NCI-H2107 treated with DMSO at 0.1 percent for 48 hours (cell line): ENCODE measurements around the gene ALLC.
"Not testable (repeated sequence)": the region's sequence is repeated elsewhere in the genome, so short reads cannot be mapped to it uniquely, and the experiment has no call there.

ENCODE experiments used
- DNase-seq: peaks from one replicate; lab custom pipeline; 2025; ENCODE audit not compliant: unreplicated experiment; lab: John Stamatoyannopoulos, UW

The ALLC gene

DNA sequence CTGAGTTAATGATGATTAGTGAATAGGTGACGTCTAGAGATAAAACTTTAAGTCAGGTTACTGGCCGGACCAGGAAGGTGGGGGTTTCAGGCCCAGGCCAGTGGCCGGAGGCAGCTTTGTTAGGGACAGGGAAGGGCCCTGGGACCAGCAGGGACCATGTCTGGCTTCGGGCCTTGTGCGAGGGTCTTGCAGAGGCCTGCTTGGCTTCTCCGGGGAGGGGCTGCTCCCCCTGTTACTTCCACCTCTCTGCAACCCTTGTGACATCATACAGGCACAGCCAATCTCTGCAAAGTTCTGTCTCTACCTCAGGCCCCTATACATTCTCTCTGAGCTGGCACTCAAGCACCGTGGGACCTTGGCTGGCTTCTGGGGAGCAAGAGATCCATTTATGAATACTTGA, at the start of gene ALLC:
Gene ALLC (plus strand): TSS at position 320 of the 400 bp plus-strand sequence. CDS start 12,958 bp downstream, outside the sequence.
- no peak for DNase-seq

DNA sequence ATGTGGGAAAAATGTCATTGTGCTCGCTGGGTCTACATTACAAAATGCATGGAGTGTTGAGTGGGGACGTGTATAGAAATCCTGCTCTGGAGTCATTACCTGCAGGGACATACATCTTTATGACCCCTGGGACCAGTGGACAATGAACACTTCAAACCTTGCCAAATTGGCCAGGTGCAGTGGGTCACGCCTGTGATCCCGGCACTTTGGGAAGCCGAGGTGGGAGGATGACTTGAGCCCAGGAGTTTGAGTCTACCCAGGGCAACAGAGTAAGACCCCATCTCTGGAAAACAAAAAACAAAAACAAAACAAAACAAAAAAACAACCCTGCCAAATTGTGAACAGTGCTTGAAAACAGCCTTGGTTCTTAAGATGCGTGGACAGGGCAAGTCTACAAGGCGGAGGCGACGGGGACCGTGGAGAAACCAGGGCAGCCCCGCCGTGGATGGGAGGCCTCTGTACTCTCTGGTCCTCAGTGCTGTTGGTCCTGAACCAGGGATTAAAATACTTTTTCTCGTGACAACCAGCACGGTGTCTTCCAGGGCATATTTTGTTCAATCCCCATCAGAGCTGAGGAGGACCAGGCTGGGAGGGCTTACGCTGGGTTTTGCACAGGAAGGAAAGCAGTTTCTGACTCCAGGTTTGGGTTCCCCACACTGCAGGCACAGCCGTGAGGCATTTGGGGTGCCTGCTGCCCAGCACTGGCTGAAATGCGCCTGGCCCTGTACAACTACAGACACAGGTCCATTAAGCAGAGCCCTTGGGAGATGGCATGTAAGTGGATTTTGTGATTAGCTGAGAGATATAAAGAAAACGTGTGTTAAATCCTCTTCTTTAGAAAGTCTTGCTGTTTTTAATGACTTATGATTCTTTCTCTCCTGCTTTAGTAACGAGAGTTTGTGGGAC, 49.4 kb upstream of the ALLC start:
- no peak for DNase-seq

DNA sequence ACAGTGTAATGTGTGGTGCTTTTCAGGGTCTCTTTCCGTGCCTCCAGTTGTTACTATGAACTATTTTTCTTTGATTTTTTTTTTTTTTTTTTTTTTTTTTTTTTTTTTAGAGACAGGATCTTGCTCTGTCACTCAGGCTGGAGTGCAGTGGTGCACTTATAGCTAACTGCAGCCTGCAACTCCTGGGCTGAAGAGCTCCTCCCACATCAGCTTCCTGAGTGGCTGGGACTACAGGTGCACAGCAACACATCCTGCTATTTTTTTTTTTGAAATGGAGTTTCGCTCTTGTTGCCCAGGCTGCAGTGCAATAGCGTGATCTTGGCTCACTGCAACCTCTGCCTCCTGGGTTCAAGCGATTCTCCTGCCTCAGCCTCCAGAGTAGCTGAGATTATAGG, 48.7 kb upstream of the ALLC start:
- DNase-seq: peak; percentile 52

- DNase-seq: no peak
Measured at GRCh38 chr2:3610415-3610814, 47.6 kb upstream of the ALLC start.

GRCh38 chr2:3610881-3611505, 47.0 kb upstream of the ALLC start:
- DNase-seq: no peak

DNA sequence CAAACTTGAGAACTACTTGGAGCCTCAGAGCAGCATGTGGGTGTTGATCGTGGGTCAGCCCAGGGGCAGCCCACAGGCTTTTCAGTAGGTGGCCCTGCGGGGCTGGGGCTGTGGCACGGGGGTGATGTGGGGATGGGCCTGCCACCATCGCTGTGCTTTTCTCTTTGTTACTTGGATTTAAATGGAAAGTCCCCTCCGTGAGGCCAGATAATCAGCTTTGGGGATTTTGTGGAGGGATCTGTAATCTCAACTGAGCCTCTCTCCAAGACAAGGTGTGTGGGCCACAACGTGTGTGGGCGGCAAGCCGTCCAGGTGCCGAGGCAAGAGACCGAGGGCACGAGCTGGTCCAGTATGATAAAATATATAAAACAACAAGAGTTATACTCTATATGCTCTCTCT, 46.4 kb upstream of the ALLC start:
- DNase-seq: no peak

- no peak for DNase-seq
Measured at GRCh38 chr2:3612639-3613523, 45.1 kb upstream of the ALLC start.

GRCh38 chr2:3613524-3613905, 44.5 kb upstream of the ALLC start:
- no peak for DNase-seq

GRCh38 chr2:3614743-3615142, 43.3 kb upstream of the ALLC start:
- not testable (repeated sequence) for DNase-seq

DNA sequence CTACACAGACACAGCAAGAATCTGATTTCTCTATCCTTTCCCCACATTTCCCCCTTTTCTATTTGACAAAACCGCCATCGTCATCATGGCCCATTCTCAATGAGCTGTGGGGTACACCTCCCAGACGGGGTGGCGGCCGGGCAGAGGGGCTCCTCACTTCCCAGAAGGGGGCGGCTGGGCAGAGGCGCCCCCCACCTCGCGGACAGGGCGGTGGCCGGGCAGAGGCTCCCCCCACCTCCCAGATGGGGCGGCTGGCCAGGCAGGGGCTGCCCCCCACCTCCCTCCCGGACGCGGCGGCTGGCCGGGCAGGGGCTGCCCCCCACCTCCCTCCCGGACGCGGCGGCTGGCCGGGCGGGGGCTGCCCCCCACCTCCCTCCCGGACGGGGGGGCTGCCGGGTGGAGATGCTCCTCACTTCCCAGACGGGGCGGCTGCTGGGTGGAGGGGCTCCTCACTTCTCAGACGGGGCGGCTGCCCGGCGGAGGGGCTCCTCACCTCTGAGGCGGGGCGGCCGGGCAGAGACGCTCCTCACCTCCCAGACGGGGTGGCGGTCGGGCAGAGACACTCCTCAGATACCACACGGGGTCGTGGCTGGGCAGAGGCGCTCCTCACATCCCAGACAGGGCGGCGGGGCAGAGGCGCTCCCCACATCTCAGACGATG, 42.3 kb upstream of the ALLC start:
- DNase-seq: not testable (repeated sequence)

GRCh38 chr2:3616435-3617197, 41.4 kb upstream of the ALLC start:
- DNase-seq: not testable (repeated sequence)

- DNase-seq: no peak
Measured at GRCh38 chr2:3617198-3617890, 40.7 kb upstream of the ALLC start.

- DNase-seq: no peak
Measured at GRCh38 chr2:3618367-3618766, 39.6 kb upstream of the ALLC start.

DNA sequence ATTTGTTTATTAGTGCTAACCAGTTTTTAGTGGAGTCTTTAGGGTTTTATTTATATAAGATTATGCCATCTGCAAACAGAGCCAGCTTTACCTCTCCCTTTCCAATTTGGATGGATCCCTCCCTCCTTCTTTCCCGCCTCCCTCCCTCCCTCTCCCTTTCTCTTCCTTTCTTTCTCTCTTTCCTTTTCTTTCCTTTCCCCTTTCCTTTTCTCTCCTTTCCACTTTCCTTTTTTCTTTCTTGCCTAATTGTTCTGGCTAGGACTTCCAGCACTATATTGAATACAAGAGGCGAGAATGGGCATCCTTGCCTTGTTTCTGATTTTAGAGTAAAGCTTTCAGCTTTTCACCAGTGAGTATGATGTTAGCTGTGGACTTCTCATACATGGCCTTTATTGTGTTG, 39.0 kb upstream of the ALLC start:
- DNase-seq: no peak

DNA sequence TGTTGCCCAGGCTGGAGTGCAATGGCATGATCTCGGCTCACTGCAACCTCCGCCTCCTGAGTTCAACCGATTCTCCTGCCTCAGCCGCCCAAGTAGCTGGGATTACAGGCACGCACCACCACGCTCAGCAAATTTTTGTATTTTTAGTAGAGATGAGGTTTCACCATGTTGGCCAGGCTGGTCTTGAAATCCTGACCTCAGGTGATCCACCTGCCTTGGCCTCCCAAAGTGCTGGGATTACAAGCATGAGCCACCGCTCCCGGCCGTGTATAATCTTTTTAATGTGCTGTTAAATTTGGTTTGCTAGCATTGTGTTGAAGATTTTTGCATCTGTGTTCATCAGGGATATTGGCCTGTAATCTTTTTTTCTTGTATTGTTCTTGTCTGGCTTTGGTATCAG, 38.3 kb upstream of the ALLC start:
- not testable (repeated sequence) for DNase-seq

- DNase-seq: no peak
Measured at GRCh38 chr2:3620834-3621233, 37.2 kb upstream of the ALLC start.

DNA sequence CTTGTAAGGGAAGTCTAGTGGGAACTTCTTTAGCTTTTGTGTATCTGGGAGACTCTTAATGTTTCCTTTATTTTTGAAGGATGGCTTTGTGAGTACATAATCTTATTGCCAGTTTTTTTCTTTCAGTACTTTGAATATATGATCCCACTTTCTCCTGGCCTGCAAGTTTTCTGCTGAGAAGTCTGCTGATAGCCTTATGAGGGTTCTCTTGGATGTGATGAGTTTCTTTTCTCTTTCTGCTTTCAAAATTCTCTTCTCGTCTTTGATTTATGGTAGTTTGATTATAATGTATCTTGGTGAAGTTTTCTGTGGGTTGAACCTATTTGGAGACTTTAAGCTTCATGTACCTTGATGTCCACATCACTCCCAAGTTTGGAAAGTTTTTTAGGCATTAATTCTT, 35.0 kb upstream of the ALLC start:
- DNase-seq: no peak

DNA sequence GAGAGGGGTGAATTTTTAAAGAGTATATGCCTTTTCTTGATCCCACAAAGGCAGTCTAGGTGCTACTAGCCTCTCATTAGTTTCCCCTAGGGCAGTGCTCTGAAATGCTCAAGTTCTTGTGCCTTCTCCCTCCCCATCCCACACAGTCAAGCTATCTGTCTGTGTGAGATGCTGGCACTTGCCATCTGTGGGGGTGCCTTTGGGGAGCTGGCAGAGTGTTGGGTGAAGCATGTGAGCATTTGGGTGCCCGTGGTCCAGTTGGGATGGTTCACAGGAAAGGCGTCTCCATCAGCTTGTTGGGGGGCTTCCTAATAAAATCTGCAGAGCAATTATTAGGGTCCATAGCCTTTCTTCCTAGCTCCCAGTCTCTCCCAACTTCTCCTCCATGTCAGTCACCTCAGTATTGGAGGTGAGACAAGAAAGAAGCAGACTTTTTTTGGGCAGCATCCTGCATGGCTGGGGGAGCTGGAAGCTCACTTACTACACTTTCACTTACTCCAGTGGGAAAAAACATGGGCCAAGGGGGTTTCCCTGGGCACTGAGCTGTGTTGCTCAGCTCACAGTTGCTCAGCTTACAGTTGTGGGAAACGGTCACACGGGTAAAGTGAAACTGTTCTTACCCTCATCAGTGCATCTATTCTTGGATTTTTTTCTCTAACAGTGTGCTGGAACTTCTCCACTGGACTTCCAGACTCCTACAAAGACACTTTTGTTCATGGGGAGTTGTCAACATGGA, 33.8 kb upstream of the ALLC start:
- DNase-seq: no peak

GRCh38 chr2:3625186-3625585, 32.8 kb upstream of the ALLC start:
- no peak for DNase-seq
